H9 (cell line): ENCODE measurements around the gene BOLA2B. TPM values are rescaled to one million over a fixed set of nuclear protein-coding genes. Genes with fewer than 3 reads are reported as not detected.
"Not testable (repeated sequence)": the region's sequence is repeated elsewhere in the genome, so short reads cannot be mapped to it uniquely, and the experiment has no call there.

ENCODE experiments used
- DNase-seq: peaks from one replicate; pipeline ENCODE4 v3.0.0-alpha.2; 2017
- H2AFZ ChIP-seq: one replicate; pipeline ENCODE4 v1.6.1; 2013; ENCODE audit warnings: mild to moderate bottlenecking, low read length, control low read depth, moderate library complexity
- H2AK5ac ChIP-seq: 2 replicates; pipeline ENCODE4 v1.6.1; 2013; ENCODE audit warnings: low read length, control low read depth, mixed read lengths; ENCODE audit not compliant: insufficient read length
- H2BK120ac ChIP-seq: one replicate; pipeline ENCODE4 v1.6.1; 2013; ENCODE audit warnings: low read depth, mild to moderate bottlenecking, low read length, control low read depth, inconsistent platforms; ENCODE audit not compliant: poor library complexity, severe bottlenecking
- H2BK12ac ChIP-seq: 2 replicates; pipeline ENCODE4 v1.6.1; 2013; ENCODE audit warnings: low read length, control low read depth, mixed read lengths, low read depth; ENCODE audit not compliant: insufficient read length
- H2BK15ac ChIP-seq: 2 replicates; pipeline ENCODE4 v1.6.1; 2013; ENCODE audit warnings: low read depth, low read length, control low read depth
- H2BK20ac ChIP-seq: one replicate; pipeline ENCODE4 v1.6.1; 2013; ENCODE audit warnings: low read depth, mild to moderate bottlenecking, low read length, control low read depth, inconsistent platforms; ENCODE audit not compliant: poor library complexity, severe bottlenecking
- H2BK5ac ChIP-seq: 2 replicates; pipeline ENCODE4 v1.6.1; 2013; ENCODE audit warnings: low read length, control low read depth, mixed read lengths; ENCODE audit not compliant: insufficient read length
- H3K14ac ChIP-seq: 2 replicates; pipeline ENCODE4 v1.6.1; 2013; ENCODE audit warnings: low read length, control low read depth; ENCODE audit not compliant: insufficient read depth
- H3K18ac ChIP-seq: 2 replicates; pipeline ENCODE4 v1.6.1; 2013; ENCODE audit warnings: low read depth, mild to moderate bottlenecking, mixed read lengths, low read length, control low read depth; ENCODE audit not compliant: insufficient read length
- H3K23ac ChIP-seq: 2 replicates; pipeline ENCODE4 v1.6.1; 2013; ENCODE audit warnings: low read length, control low read depth, mixed read lengths, low read depth; ENCODE audit not compliant: insufficient read length
- H3K23me2 ChIP-seq: 2 replicates; pipeline ENCODE4 v1.6.1; 2013; ENCODE audit warnings: low read depth, mild to moderate bottlenecking, mixed read lengths, low read length, control low read depth; ENCODE audit not compliant: insufficient read length, poor library complexity, severe bottlenecking
- H3K27ac ChIP-seq: 2 replicates; pipeline ENCODE4 v1.5.1; 2013; ENCODE audit warnings: low read length, control low read depth, mixed read lengths, low read depth; ENCODE audit not compliant: insufficient read length
- H3K27me3 ChIP-seq: 2 replicates; pipeline ENCODE4 v1.6.1; 2013; ENCODE audit warnings: low read length, control low read depth, inconsistent platforms; ENCODE audit not compliant: insufficient read depth
- H3K4ac ChIP-seq: 2 replicates; pipeline ENCODE4 v1.6.1; 2013; ENCODE audit warnings: low read depth, mild to moderate bottlenecking, control low read depth, inconsistent platforms, low read length, moderate library complexity
- H3K4me1 ChIP-seq: 2 replicates; pipeline ENCODE4 v1.6.1; 2013; ENCODE audit warnings: low read length, control low read depth, inconsistent platforms; ENCODE audit not compliant: insufficient read depth
- H3K4me2 ChIP-seq: 2 replicates; pipeline ENCODE4 v1.6.1; 2013; ENCODE audit warnings: low read length, control low read depth, mixed read lengths; ENCODE audit not compliant: insufficient read length, insufficient read depth
- H3K56ac ChIP-seq: 2 replicates; pipeline ENCODE4 v1.6.1; 2013; ENCODE audit warnings: low read depth, mild to moderate bottlenecking, mixed read lengths, low read length, control low read depth; ENCODE audit not compliant: insufficient read length
- H3K79me1 ChIP-seq: 2 replicates; pipeline ENCODE4 v1.6.1; 2013; ENCODE audit warnings: low read depth, mild to moderate bottlenecking, moderate library complexity, low read length, control low read depth, inconsistent platforms; ENCODE audit not compliant: insufficient read depth, poor library complexity, severe bottlenecking
- H3K79me2 ChIP-seq: 2 replicates; pipeline ENCODE4 v1.6.1; 2013; ENCODE audit warnings: low read length, control low read depth, inconsistent platforms; ENCODE audit not compliant: insufficient read depth
- H3K9ac ChIP-seq: 2 replicates; pipeline ENCODE4 v1.6.1; 2013; ENCODE audit warnings: low read length, control low read depth, mixed read lengths; ENCODE audit not compliant: insufficient read length; ENCODE audit errors: extremely low read depth
- H3K9me3 ChIP-seq: one replicate; pipeline ENCODE4 v1.6.1; 2013; ENCODE audit warnings: low read depth, low read length, inconsistent platforms; ENCODE audit not compliant: control insufficient read depth
- H3T11ph ChIP-seq: one replicate; pipeline ENCODE4 v1.6.1; 2013; ENCODE audit warnings: mild to moderate bottlenecking, low read length, control low read depth, inconsistent platforms
- H4K20me1 ChIP-seq: one replicate; pipeline ENCODE4 v1.6.1; 2013; ENCODE audit not compliant: control insufficient read depth, insufficient read length, insufficient read depth
- H4K5ac ChIP-seq: 2 replicates; pipeline ENCODE4 v1.6.1; 2013; ENCODE audit warnings: low read depth, mild to moderate bottlenecking, mixed read lengths, low read length, control low read depth; ENCODE audit not compliant: insufficient read length
- H4K8ac ChIP-seq: replicated peaks from 2 replicates; pipeline ENCODE4 v1.6.1; 2013; ENCODE audit warnings: low read length, control low read depth, mixed read lengths, low read depth; ENCODE audit not compliant: insufficient read length
- H4K91ac ChIP-seq: 2 replicates; pipeline ENCODE4 v1.6.1; 2013; ENCODE audit warnings: low read depth, mild to moderate bottlenecking, moderate library complexity, mixed read lengths, low read length, control low read depth; ENCODE audit not compliant: insufficient read length
- H3K27ac Mint-ChIP-seq, 3 experiments: 2 replicates in 2 of 3; 3 replicates in 1 of 3; pipeline ENCODE4 v1.8.0; 2020 to 2021; ENCODE audit warnings: mixed read lengths in 3 of 3, mild to moderate bottlenecking in 1 of 3, moderate library complexity in 1 of 3
- H3K27me3 Mint-ChIP-seq: 2 replicates; pipeline ENCODE4 v1.8.0; 2021; ENCODE audit warnings: low read depth, mild to moderate bottlenecking, moderate library complexity, mixed read lengths
- H3K36me3 Mint-ChIP-seq, 3 experiments: 2 replicates in 2 of 3; 3 replicates in 1 of 3; pipeline ENCODE4 v1.8.0; 2020 to 2021; ENCODE audit warnings: low read depth in 3 of 3, mixed read lengths in 3 of 3; ENCODE audit not compliant: insufficient read depth in 1 of 3
- H3K4me1 Mint-ChIP-seq, 2 experiments: 2 replicates each; pipeline ENCODE4 v1.8.0; 2020; ENCODE audit warnings: mixed read lengths in 2 of 2
- H3K4me3 Mint-ChIP-seq, 2 experiments: 2 replicates in 1 of 2; 3 replicates in 1 of 2; pipeline ENCODE4 v1.8.0; 2020 to 2021; ENCODE audit warnings: mild to moderate bottlenecking in 2 of 2, mixed read lengths in 2 of 2, moderate library complexity in 1 of 2
- H3K9me3 Mint-ChIP-seq, 2 experiments: 2 replicates in 1 of 2; 3 replicates in 1 of 2; pipeline ENCODE4 v1.8.0; 2020; ENCODE audit warnings: mild to moderate bottlenecking in 2 of 2, mixed read lengths in 2 of 2, moderate library complexity in 1 of 2
- WGBS: extraction: QIAGEN DNeasy Blood & Tissue Kit; methylation state at CpG from one replicate; pipeline ENCODE4 v1.1.7; 2013; ENCODE audit warnings: missing lambda C conversion rate, low lambda C conversion rate, mixed read lengths; ENCODE audit not compliant: insufficient read length; ENCODE audit errors: extremely low coverage; 5-methylcytosine and 5-hydroxymethylcytosine counted together
- total RNA-seq: library from RNA; stranded (reverse); gene quantifications from 2 replicates; pipeline ENCODE4 v1.2.1, GENCODE V29; 2021

BOLA2B gene
- total RNA-seq, 1 experiment from 2014 or later = 218 TPM

GRCh38 chr16:30211414-30211813 lies 17.9 kb upstream of the BOLA2B start:
- not testable (repeated sequence) for DNase-seq, H3K27ac ChIP-seq, H3K4me3 Mint-ChIP-seq, H2AFZ ChIP-seq, H3K27ac Mint-ChIP-seq, H2AK5ac ChIP-seq, H3K4me1 ChIP-seq, H4K8ac ChIP-seq, H2BK120ac ChIP-seq, H4K20me1 ChIP-seq, H3K23me2 ChIP-seq, H3K27me3 ChIP-seq, H2BK5ac ChIP-seq, H2BK20ac ChIP-seq, H3K36me3 Mint-ChIP-seq, H3K9me3 ChIP-seq, H3K56ac ChIP-seq, H2BK12ac ChIP-seq, H3K9me3 Mint-ChIP-seq, H3K27me3 Mint-ChIP-seq, H3K79me2 ChIP-seq, H3K4ac ChIP-seq, H3T11ph ChIP-seq, H3K4me2 ChIP-seq, H3K79me1 ChIP-seq, H3K14ac ChIP-seq, H4K91ac ChIP-seq, H4K5ac ChIP-seq, H3K4me1 Mint-ChIP-seq, H3K23ac ChIP-seq, H3K18ac ChIP-seq, H3K9ac ChIP-seq, H2BK15ac ChIP-seq
- no CpG with 5 or more reads among the region's 4 CpGs for WGBS

- not testable (repeated sequence) for H4K8ac ChIP-seq, H2AFZ ChIP-seq, H3K4ac ChIP-seq, H3K4me1 Mint-ChIP-seq, H3K9ac ChIP-seq, H4K91ac ChIP-seq, H2AK5ac ChIP-seq, H3K18ac ChIP-seq, H3K14ac ChIP-seq, H2BK15ac ChIP-seq, H2BK12ac ChIP-seq, H3K56ac ChIP-seq, H3K4me1 ChIP-seq, H4K20me1 ChIP-seq, H3K4me2 ChIP-seq, H3K27ac ChIP-seq, H3K27me3 ChIP-seq, H3K4me3 Mint-ChIP-seq, H3K27ac Mint-ChIP-seq, H3K27me3 Mint-ChIP-seq, H3K79me2 ChIP-seq, H2BK20ac ChIP-seq, DNase-seq, H3K9me3 ChIP-seq, H2BK120ac ChIP-seq, H3K36me3 Mint-ChIP-seq, H3T11ph ChIP-seq, H3K79me1 ChIP-seq, H2BK5ac ChIP-seq, H3K23me2 ChIP-seq, H3K9me3 Mint-ChIP-seq, H3K23ac ChIP-seq, H4K5ac ChIP-seq
- no CpG with 5 or more reads among the region's 6 CpGs for WGBS
Measured at GRCh38 chr16:30209032-30209431, 15.6 kb upstream of the BOLA2B start.
